Measurements from ENCODE around the gene GNAL. TPM values are rescaled to one million over a fixed set of nuclear protein-coding genes. Genes with fewer than 3 reads are reported as not detected.

The GNAL gene
- total RNA-seq, 2 donors from 2014 or later, result 4.2 to 14.3 TPM

DNA sequence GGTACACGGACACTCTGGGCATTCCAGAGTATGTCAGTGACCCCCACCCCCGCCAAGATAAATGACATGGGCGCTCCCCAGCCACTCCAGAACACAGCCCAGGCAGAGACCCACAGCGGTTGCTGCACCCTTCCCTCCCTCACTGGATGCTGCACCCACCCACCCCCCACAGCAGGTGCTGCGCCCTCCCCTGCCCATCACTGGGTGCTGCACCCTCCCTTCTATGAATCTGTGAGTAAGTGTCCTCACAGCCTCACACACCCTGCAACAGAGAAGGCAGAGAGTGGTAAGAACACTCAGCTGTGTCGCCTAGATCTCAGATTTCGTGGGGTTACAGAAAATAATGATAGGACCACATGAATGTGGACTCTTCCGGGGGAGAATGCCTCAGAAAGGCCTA lies 185.6 kb downstream of the GNAL start:
- Histone ChIP-seq H3K36me3 (no peaks in the 10 kb centered on the region), H3K27ac (no peak overlapping the region), H3K4me1 (replicated peaks) (no peaks in the 10 kb centered on the region), H3K4me3 (no peak overlapping the region), H3K27me3 (replicated peaks; ENCODE audit: insufficient read depth) (no peaks in the 10 kb centered on the region), H3K9me3 (no peaks in the 10 kb centered on the region)
- no peak for DNase-seq (ENCODE audit: low spot score)
- TF ChIP-seq CTCF (IDR thresholded peaks at IDR 0.05) (no peak), POLR2A (IDR thresholded peaks at IDR 0.05) (no peak), POLR2AphosphoS5 (IDR thresholded peaks at IDR 0.05) (no peak)
- WGBS, result 91% methylated on average over 8 of the region's 8 CpGs
- intact Hi-C loops (cut with DNase I), result loop anchor here (10.0 kb wide), 1 partner anchor 140 kb away; no protein-coding TSS in a partner anchor

DNA sequence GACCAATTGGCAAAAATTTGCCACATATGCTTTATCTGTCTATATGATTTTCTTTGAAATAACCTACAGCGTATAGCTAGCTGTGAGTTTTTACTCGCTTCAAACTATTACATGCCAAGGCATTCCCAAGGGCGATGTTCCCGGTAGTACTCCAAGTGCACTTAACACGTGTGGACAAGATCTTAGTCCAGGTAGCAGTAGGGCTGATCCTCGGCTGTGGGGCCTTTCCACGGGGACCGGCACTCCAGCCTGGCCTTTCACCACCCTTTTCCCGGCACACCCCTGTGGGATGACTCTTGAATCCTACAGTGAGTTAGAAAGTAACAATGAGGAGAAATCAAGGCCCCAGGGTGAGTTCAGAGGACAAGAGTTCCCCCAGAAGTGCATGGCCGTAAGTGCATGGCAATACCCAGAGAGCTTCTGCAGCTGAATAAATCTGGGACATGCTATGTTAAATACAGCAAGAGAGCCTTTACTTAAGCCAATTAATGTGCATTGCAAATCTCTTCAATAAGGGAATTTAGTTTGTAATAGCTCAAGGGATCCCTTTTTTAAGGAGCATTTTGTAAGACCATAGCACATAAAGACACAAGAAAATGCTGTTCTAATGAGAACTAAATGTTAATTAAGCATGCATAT lies 188.6 kb downstream of the GNAL start:
- no peak overlapping the region for H3K27ac ChIP-seq
- no peak for DNase-seq (ENCODE audit: low spot score)
- H3K36me3 ChIP-seq, result no peaks in the 10 kb centered on the region
- no peak for TF ChIP-seq POLR2AphosphoS5 (IDR thresholded peaks at IDR 0.05)
- no peak for TF ChIP-seq CTCF (IDR thresholded peaks at IDR 0.05)
- no peak for TF ChIP-seq POLR2A (IDR thresholded peaks at IDR 0.05)
- WGBS, result 86% methylated on average over 10 of the region's 10 CpGs
- no peaks in the 10 kb centered on the region for H3K4me1 ChIP-seq (replicated peaks)
- no peaks in the 10 kb centered on the region for H3K27me3 ChIP-seq (replicated peaks; ENCODE audit: insufficient read depth)
- H3K9me3 ChIP-seq, result no peaks in the 10 kb centered on the region
- H3K4me3 ChIP-seq, result no peak overlapping the region
- intact Hi-C loops (cut with DNase I), result loop anchor here (10.0 kb wide), 1 partner anchor 143 kb away; no protein-coding TSS in a partner anchor

GRCh38 chr18:11880586-11881304 lies 191.7 kb downstream of the GNAL start:
- 93% methylated on average over 30 of the region's 30 CpGs for WGBS
- TF ChIP-seq POLR2A (IDR thresholded peaks at IDR 0.05) (no peak), CTCF (IDR thresholded peaks at IDR 0.05) (no peak), POLR2AphosphoS5 (IDR thresholded peaks at IDR 0.05) (no peak)
- Histone ChIP-seq H3K36me3 (no peaks in the 10 kb centered on the region), H3K27me3 (replicated peaks; ENCODE audit: insufficient read depth) (no peaks in the 10 kb centered on the region), H3K4me1 (replicated peaks) (no peaks in the 10 kb centered on the region), H3K4me3 (no peak overlapping the region), H3K9me3 (no peaks in the 10 kb centered on the region), H3K27ac (no peak overlapping the region)
- no peak for DNase-seq (ENCODE audit: low spot score)
- intact Hi-C loops (cut with DNase I), result no loop called here

- intact Hi-C loops (cut with DNase I), result no loop called here
- no peak overlapping the region for H3K27ac ChIP-seq
- no peaks in the 10 kb centered on the region for H3K9me3 ChIP-seq
- no peak for DNase-seq (ENCODE audit: low spot score)
- no peaks in the 10 kb centered on the region for H3K4me1 ChIP-seq (replicated peaks)
- TF ChIP-seq CTCF (IDR thresholded peaks at IDR 0.05) (no peak), POLR2A (IDR thresholded peaks at IDR 0.05) (no peak)
- no peak overlapping the region for H3K4me3 ChIP-seq
- peaks cover 3 to 12% of the 10 kb centered on the region in 2 donors for H3K36me3 ChIP-seq
- WGBS, result 61% methylated on average over 4 of the region's 4 CpGs
- no peaks in the 10 kb centered on the region for H3K27me3 ChIP-seq (replicated peaks; ENCODE audit: insufficient read depth)
These were observed 193.6 kb downstream of the GNAL start for GRCh38 chr18:11882636-11883035.

GRCh38 chr18:11883153-11883552 lies 194.1 kb downstream of the GNAL start:
- no peaks in the 10 kb centered on the region for H3K27me3 ChIP-seq (replicated peaks; ENCODE audit: insufficient read depth)
- 57% methylated on average over 1 of the region's 1 CpG for WGBS
- no peaks in the 10 kb centered on the region for H3K4me1 ChIP-seq (replicated peaks)
- no peaks in the 10 kb centered on the region for H3K9me3 ChIP-seq
- H3K36me3 ChIP-seq, result peaks cover 3 to 12% of the 10 kb centered on the region in 2 donors
- TF ChIP-seq CTCF (IDR thresholded peaks at IDR 0.05) (no peak), POLR2AphosphoS5 (IDR thresholded peaks at IDR 0.05) (no peak), POLR2A (IDR thresholded peaks at IDR 0.05) (no peak)
- no peak for DNase-seq (ENCODE audit: low spot score)
- H3K4me3 ChIP-seq, result no peak overlapping the region
- intact Hi-C loops (cut with DNase I), result no loop called here
- no peak overlapping the region for H3K27ac ChIP-seq
